ENCODE results near the gene FADD.
A peak's percentile ranks its signal among the peaks of the same experiment; 100 is the strongest.

Gene FADD

DNA sequence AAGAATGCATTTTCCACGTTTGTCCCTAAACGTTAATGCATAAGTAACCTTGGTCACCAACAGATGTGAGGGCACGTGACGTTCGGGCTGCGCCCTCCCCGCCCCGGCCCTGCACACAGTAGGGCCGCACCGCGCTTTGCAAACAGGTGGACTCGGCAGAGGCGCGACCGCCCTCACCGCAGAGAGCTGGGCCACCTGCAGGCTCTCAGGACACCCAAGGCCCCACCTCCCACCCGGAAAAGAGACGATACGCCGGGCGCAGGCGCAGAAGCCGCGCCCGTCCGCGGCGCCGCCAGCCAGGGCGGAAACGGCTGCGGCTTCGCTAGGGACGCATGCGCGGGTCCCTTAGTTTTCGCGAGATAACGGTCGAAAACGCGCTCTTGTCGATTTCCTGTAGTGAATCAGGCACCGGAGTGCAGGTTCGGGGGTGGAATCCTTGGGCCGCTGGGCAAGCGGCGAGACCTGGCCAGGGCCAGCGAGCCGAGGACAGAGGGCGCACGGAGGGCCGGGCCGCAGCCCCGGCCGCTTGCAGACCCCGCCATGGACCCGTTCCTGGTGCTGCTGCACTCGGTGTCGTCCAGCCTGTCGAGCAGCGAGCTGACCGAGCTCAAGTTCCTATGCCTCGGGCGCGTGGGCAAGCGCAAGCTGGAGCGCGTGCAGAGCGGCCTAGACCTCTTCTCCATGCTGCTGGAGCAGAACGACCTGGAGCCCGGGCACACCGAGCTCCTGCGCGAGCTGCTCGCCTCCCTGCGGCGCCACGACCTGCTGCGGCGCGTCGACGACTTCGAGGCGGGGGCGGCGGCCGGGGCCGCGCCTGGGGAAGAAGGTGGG, at the start of gene FADD:
TSS of gene FADD (plus strand) at position 377 of the 831 bp plus-strand sequence. CDS start at position 541, 164 bp downstream.
- peak; percentile 93 for DNase-seq

GRCh38 chr11:70155386-70155785, 47.7 kb upstream of the FADD start:
- DNase-seq = no peak

- no peak for DNase-seq
Observed at GRCh38 chr11:70156291-70157037, 46.6 kb upstream of the FADD start.

DNA sequence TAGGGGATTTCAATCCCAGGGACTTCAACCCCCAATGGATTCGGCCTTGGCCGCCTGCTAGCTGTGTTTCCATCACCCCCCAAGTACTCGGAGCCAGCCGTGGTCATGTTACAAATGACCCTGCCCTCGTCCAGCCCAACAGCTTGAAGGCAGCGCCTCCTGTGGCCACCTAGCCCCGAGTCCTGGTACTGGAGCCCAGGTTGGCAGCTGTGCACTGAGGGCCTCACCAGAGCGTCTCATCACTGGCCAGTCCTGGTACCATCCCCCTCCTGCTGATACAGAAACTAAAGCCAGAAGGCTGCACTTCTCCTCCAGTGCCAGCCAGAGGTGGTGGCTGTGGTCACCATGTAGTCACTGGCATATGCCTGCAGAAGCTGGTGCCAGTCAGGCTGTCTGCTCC, 44.9 kb upstream of the FADD start:
- no peak for DNase-seq

- DNase-seq = no peak
Observed at GRCh38 chr11:70158757-70159389, 44.2 kb upstream of the FADD start.

DNA sequence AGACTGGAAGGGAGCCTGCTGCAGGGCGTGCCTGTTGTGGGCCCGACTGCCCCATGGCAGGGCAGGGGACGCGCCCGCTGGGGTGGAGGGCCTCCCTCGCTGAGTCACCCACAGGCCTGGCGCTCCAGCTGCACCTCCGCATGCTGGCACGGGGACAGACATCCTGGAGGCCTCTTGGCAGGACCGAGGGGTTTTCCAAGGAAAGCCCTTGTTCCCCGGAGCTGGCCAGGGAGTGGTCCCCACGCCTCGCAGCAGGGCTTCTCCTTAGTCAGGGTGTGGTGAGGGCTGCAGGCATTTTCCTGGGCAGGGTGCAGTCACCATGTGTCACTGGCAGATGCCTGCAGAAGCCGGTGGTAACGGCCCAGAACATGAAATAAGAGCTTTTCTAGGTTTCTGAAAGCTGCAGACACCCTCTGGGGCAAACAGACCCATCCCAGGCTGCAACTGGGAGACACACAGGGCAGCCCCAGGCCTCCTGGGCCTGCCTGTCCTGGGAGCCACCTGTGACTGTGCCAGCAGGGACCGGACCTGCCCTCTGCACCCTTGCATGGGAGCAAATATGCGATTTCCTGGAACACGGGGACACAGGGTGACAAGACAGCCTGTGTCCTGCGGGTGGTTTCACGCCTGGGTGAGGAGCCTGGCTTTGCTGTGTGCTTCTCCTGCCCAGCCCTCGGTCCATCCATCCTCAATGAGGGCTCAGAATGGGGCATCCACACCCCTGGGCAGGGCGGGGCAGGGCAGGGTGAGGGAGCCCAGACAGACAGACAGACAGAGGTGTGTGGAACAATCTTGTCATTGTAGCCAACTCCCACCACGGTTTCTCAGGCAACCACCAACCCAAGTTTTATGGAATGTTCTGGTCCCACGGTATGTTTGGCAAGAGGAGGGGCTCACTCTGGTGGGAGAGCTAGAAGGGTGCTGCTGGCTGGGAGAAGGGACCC, 43.2 kb upstream of the FADD start:
- no peak for DNase-seq

DNA sequence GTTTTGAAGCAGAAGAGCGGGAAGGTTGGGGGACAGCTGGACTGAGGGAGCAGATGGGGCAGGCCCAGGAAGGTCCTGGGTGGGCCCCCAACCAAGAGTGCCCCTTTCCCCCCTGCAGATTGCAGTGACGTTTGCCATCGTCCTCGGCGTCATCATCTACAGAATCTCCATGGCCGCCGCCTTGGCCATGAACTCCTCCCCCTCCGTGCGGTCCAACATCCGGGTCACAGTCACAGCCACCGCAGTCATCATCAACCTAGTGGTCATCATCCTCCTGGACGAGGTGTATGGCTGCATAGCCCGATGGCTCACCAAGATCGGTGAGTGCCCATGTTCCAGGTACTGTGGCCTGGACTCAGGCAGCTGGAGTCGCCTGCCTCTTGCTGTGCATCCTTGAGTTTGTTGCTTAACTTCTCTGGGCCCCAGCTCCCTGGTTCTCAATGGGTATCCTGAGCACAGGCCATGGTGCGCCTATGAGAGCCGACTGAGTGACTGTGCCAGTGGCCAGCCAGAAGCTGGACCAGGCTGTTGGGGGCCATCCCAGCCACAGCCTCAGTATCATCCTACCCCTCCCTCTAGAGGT, 42.0 kb upstream of the FADD start:
- DNase-seq = no peak

DNA sequence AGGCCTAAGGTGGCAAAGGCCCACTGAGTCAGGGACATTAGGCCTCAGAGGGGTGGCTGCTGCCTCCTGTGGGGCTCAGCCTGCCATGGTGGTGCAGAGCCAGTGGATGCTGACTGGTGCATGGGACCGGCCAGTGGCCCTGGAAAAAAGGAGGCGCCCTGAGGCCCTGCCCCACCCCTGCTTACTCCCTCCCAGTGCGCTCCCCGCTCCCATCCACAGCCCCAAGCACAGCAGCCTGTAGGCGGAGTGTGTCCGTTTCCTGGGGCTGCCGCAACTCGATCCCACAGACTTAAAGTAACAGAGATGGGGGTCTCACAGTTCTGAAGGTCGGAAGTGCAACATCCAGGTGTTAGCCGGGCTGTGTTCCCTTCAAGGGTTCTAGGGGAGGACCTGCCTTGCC, 38.4 kb upstream of the FADD start:
- no peak for DNase-seq

- no peak for DNase-seq
Observed at GRCh38 chr11:70167120-70167519, 36.0 kb upstream of the FADD start.

DNA sequence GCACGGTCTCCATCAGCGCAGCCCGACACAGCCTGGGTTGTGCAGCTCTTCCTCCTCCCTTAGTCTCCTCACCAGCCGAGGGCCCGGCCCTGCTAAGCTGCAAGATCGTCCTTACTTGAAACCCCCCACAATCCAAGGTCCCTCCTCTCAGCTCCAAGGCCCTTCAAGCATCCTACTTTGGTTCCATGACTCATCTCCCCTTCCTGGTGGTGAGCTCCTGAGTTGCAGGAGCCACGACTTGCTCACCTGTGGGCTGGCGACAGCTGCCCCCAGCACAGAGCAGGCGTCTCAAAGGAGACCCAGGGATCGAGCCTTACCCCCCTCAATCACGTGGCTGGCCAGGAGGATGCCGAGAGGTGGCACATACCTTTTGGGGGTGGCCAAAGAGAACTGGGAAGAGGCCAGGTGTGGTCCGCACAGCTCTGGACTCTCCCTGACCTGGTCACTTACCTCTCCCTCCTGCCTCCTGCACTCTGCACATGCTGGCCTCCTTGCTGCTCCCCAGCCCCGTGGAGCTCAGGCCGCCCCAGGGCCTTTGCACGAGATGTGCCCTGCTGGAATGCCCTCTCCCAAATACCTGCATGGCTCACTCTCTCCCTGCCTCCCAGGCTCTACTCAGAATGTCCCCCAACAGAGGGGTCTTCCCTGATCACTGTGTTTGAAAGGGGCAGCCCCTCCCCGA, 35.2 kb upstream of the FADD start:
- DNase-seq = no peak

DNA sequence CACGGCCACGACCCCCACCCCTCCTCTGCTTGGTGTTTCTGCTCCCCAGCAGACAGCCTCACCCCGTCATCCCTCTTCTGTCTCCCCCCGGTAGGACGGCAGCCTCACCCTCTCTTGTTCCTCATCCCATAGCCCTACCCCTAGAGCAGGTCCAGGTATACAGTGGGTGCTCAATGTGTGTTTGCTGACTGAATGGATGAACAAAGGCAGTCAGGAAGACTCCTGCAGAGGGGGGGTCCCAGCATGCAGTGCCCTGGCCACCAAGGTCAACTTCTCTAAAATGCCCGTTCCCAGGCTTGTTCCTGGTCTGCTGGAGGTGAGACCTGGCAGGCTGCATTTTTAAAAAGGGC, 34.7 kb upstream of the FADD start:
- DNase-seq = no peak

DNA sequence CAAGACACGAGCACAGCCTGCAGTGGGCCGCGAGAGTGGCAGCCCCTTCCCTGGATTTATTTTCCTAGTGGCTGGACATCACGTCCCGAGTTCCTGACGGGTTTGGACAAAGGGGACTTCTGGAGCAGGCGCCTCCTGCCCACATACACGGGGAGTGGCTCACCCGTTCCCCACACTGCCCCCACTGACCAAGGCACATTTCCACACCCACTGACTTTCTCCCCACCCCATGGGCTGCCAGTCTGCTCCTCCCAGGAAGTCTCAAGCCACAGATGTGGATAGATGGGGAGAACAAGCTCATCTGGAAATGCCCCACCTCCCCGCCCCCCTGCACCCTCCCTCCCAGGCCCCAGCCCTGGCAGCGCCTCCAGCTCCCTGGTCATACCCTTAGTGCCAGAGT, 34.0 kb upstream of the FADD start:
- DNase-seq = no peak

DNA sequence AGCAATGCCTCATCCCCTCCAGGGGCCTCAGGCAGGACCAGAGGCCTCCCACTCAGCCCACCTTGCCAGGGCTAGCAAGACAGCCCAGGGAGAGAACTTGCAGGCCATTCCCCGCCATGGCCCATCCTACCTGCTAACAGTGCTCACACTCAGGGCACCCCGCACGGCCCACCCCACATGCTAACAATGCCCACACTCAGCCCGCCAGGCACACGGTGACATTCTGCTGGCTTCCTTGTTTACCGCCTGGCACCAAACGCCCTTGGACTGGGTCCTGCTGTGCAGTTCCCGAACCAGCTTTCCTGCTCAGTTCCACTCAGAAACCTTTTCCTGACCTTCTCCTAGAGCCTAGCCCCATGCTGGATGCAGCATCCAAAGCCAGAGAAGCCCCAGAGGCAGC, 33.5 kb upstream of the FADD start:
- no peak for DNase-seq

DNA sequence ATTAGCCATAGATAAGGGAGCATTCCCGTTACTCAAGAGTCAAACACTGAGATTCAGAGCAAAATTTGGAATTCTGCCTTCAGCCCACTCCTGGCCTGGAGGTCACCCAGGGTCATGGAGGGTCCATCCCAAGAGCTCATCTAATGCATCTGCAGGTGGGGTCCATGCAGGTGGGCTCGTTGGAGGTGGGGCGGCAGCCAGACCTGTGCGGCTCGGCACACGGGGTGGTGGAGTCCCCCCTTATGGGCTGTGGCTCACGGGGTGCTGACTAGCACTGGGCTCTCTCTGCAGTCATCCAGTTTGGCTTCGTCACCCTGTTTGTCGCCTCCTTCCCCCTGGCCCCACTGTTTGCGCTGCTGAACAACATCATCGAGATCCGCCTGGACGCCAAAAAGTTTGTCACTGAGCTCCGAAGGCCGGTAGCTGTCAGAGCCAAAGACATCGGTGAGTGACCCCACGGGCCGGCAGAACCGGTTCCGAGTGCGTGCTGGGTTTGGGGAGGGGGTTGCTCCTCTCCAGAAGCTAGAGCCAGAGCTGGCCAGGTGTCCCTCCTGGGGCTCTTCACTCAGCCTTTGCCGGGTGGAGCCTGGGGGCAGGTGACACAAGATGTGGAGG, 32.4 kb upstream of the FADD start:
- no peak for DNase-seq

- no peak for DNase-seq
Observed at GRCh38 chr11:70173018-70173417, 30.1 kb upstream of the FADD start.

GRCh38 chr11:70174547-70175235, 28.4 kb upstream of the FADD start:
- DNase-seq = no peak

DNA sequence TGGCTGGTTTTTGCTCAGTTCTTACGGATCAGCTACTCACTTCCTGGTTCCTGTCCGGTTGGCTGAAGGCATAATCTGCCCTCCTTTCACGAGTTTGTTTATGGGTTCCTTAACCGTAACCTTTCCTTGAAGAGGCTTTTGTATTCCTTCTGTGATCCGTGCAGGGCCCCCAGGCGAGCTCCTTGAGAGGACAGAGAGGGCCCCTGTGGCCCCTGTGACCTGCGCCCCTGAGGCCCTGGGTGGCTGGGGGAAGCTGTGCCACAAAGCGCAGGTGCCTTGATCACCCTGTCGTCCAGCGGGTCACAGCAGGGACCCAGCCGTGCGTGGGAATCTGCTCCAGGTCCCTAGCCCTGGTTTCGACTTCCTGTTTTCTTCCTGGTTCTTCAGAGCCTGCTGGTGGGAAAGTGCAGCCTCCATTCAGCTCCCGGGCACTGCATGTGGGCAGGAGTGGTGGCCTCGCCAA, 27.8 kb upstream of the FADD start:
- DNase-seq = no peak

- DNase-seq = no peak
Observed at GRCh38 chr11:70176940-70177689, 26.0 kb upstream of the FADD start.

DNA sequence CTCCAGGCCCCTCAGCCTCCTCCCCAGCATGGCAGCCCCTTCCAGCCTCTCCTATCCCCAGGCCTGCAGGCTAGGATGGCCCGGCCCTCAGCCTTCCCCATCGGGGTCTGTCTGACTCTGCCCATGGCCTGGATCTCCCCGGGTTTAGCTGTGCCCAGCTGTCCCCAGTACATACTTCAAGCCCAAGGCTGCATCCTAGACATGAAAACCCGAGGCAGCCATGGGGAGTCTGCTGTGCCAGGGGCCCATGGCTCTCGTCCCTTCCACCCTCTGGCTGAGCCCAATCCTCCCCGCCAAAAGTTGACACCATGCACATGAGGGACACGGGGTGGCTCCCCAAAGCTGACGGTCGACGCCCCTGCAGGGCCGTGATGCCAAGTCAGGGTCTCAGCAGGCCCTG, 22.2 kb upstream of the FADD start:
- DNase-seq = no peak

DNA sequence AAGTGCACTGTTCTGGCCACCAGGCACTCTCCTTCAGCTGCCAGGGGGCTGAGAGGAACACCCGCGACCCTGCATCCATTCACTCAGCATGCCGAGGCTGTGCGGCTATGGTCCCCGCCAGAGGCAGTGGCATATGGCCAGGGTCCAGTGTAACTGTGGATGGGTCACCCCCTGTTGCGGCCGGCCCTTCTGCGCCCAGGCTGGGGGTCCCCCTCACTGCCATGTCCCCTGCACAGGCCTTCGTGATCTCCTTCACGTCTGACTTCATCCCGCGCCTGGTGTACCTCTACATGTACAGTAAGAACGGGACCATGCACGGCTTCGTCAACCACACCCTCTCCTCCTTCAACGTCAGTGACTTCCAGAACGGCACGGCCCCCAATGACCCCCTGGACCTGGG, 20.8 kb upstream of the FADD start:
- DNase-seq = no peak

Data from NCI-H2227 treated with DMSO at 0.1 percent for 48 hours (cell line).